ENCODE measurements around the gene RELN.
"Not testable (repeated sequence)": the region's sequence is repeated elsewhere in the genome, so short reads cannot be mapped to it uniquely, and the experiment has no call there.

RELN gene

DNA sequence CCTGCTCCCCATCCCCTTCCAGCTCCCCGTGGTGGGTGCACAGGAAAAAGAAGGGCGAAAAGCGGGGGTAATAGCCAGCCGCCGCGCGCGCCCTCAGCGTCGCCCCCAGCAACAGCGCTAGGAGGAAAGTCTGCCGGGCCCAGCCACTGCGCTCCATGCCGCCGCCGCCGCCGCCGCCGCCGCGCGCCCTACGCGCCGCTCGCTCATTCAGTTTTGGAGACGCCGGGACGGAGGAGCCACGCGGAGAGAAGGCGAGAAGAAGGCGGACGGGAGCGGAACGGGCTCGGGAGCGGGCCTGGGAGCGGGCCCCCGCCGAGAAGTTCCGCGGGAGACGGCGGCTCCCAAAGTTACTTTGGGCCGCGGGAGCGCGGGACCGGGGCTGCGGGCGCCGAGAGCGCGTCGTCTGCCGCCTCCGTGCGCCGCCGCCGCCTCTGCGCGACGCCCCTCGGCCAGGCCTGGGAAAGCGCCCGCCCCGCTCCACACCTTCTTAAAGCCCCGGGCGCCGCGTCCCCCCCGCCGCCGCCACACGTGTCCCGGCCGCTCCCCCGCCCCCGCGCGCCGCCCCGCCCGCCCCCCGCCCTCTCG lies at the start of gene RELN:
TSS of gene RELN (minus strand) at position 459 of the 585 bp plus-strand sequence. CDS start at position 157, 302 bp downstream.
- DNase-seq (ENCODE audit: low read depth): no peak

GRCh38 chr7:104038136-104038535 lies 48.7 kb upstream of the RELN start:
- DNase-seq (ENCODE audit: low read depth): no peak

GRCh38 chr7:104036889-104037288 lies 47.4 kb upstream of the RELN start:
- not testable (repeated sequence) for DNase-seq (ENCODE audit: low read depth)

- DNase-seq (ENCODE audit: low read depth): no peak
Observed at GRCh38 chr7:104035351-104035750, 45.9 kb upstream of the RELN start.

DNA sequence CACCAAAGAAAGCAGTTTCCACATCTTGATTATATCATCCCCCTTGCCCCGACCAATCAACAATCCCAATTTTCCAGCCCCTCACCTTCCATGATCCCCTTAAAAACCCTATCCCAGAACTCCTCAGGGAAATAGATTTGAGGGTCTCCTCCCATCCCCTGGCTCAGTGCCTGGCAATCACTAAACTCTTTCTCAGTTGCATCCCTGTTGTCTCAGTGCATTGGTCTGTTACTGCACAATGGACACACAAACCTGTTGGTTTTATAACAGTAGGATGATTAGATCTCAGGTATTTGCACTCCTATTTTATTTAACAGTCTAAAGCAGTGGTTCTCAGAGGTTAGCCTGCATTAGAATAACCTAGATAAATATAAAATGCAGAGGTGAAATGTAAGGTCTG lies 45.2 kb upstream of the RELN start:
- no peak for DNase-seq (ENCODE audit: low read depth)

DNA sequence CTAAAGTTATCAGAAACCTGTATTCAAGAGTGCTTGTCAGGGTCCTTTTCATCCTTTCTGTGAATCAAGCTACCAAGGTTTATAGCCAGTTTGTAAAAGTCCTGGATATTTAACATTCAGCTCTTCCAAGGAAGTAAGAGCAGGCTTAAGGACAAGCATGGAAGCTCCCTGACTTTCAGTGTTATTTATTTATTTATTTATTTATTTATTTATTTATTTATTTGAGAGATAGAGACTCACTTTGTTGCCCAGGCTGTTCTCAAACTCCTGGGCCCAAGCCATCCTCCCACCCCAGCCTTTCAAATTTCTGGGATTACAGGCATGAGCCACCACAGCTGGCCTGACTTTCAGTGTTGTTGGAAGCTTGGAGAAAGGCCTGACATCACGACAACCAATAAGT lies 44.4 kb upstream of the RELN start:
- DNase-seq (ENCODE audit: low read depth): no peak

- DNase-seq (ENCODE audit: low read depth): no peak
Observed at GRCh38 chr7:104032486-104032885, 43.0 kb upstream of the RELN start.

DNA sequence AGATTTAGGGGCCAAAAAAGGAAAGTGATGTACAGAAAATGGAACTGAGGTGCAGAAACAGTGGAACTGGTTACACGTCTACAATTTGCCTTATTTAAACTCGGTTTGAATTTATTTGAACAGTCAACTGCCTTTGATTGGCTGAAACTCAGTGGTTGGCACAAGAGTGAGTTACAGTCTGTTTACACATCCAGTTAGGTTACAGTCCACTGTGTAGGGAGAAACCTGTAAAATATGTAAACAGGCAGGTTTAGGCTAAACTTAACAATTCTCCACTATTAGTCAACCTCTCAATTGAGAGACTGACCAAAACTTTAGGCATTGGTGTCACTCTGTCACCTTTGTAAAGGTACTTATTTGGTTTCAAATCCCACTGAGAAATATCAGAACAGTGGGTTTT lies 40.3 kb upstream of the RELN start:
- no peak for DNase-seq (ENCODE audit: low read depth)

DNA sequence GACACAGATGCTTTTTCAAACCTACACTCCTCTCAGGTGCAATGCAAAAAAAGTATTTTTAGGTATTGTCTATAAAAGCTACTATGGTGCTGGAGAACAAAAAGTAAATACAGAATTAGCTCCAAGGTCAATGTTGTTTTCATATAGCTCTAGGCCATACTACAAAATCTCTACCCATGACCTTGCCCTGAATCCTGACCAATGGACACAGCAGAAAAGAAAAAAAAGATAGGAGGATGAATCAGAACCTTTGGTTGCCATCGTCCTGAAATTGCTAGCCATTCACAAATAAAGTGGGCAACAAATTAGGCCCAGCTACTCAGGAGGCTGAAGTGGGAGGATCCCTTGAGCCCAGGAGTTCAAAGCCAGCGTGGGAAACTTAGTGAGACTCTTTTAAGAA lies 35.2 kb upstream of the RELN start:
- no peak for DNase-seq (ENCODE audit: low read depth)

DNA sequence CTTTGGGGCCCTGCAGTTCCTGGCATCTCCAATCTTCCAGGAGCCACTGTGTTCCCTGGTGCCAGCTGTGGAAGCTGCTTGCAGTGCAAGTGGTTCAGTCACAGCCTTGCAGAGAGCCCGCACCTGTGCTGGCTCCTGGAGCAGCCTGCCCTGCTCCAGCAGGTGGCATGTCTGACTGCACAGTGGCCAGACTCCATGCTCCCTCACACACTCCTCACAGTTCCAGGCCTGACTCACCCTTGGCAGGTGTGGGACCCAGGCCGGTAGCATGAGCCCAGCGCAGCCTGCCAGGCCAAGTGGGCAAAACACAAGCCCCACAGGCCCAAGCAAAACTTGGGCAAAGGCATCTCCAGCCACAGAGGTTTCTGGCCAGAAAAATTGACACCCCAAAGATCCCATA lies 33.6 kb upstream of the RELN start:
- DNase-seq (ENCODE audit: low read depth): no peak

GRCh38 chr7:104018425-104018824 lies 29.0 kb upstream of the RELN start:
- no peak for DNase-seq (ENCODE audit: low read depth)

- DNase-seq (ENCODE audit: low read depth): no peak
Observed at GRCh38 chr7:104017001-104017400, 27.5 kb upstream of the RELN start.

- no peak for DNase-seq (ENCODE audit: low read depth)
Observed at GRCh38 chr7:104012835-104013234, 23.4 kb upstream of the RELN start.

- DNase-seq (ENCODE audit: low read depth): no peak
Observed at GRCh38 chr7:104011829-104012228, 22.4 kb upstream of the RELN start.

GRCh38 chr7:104010052-104010909 lies 20.8 kb upstream of the RELN start:
- DNase-seq (ENCODE audit: low read depth): no peak

- DNase-seq (ENCODE audit: low read depth): no peak
Observed at GRCh38 chr7:104008107-104008506, 18.6 kb upstream of the RELN start.

GRCh38 chr7:104007614-104008013 lies 18.2 kb upstream of the RELN start:
- DNase-seq (ENCODE audit: low read depth): no peak

GRCh38 chr7:104005197-104005596 lies 15.7 kb upstream of the RELN start:
- no peak for DNase-seq (ENCODE audit: low read depth)

- no peak for DNase-seq (ENCODE audit: low read depth)
Observed at GRCh38 chr7:103996639-103997038, 7.2 kb upstream of the RELN start.

DNA sequence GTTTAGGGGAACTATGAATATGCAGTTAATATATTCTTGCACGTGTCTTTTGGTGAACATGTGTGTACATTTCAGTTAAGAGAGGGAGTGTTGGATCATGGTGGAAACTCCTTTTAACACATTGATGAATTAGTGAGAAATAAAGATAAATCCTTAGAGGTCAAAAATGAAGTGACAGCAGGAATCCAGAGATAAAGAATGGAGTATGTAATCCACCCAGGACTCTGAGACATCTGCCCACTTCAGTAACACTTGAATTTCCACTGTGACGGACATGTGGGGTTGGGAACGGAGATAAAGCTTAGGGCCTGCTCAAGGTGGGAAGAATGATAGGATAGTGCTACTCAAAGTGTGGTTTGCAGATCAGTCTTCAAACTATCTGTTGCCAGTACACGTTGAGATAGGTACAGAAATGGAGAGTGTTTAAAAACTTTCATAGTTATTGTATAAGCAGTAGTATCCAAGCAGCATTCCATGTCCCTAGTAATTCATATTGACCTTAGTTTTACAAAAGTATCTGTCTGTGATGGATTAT lies 6.6 kb upstream of the RELN start:
- no peak for DNase-seq (ENCODE audit: low read depth)

GRCh38 chr7:103995554-103995953 lies 6.1 kb upstream of the RELN start:
- DNase-seq (ENCODE audit: low read depth): no peak

DNA sequence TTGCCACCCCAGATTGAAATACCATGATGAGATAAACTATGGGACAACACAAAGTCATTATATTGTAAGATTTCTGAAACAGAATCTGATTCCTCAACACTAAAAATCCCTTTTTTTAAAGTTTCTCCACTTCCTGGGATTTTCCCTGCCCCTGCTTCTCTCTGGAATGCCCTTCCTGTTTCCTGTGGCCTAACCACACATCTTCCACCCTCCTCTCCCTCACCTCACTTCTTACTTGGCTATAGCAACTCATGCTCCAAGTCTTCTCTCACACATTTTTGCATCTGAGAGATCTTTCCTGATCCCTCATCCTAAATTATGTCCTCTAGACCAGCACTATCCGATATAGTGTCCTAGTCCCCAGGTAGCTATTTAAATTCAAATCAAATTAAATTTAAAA lies 4.1 kb upstream of the RELN start:
- DNase-seq (ENCODE audit: low read depth): no peak

- no peak for DNase-seq (ENCODE audit: low read depth)
Observed at GRCh38 chr7:103991406-103991805, 1.9 kb upstream of the RELN start.

GRCh38 chr7:103990991-103991390 lies 1.5 kb upstream of the RELN start:
- no peak for DNase-seq (ENCODE audit: low read depth)
